CD4-positive, alpha-beta T cell treated with Interleukin-4 for 1 hour (primary cell): ENCODE results near the gene RARS1.
"Not testable (repeated sequence)": the region's sequence is repeated elsewhere in the genome, so short reads cannot be mapped to it uniquely, and the experiment has no call there.

Experiments
- DNase-seq, 2 donors: peaks; one replicate each; pipeline ENCODE4 v3.0.0-alpha.2; 2020 to 2022

The RARS1 gene

DNA sequence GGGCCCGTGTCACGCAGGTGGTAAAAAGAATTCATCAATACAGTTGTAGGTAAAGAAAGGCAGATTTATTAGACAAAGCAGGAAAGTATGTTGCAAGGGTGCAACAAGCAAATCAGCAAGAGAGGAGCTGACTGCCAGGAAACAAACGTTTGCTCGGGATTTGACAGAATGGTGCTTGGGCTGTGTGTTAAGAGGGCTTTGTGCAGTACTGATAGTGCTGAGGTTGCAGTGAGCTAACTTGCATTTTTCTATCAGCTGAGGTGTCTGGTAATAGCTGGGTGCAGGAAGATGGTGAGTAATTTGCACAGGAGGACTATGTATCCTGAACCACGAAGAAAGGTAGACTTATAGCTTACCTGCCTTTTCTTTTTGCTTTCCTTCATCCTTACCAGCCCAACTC lies 3.9 kb upstream of the RARS1 start:
- DNase-seq, result no peak

DNA sequence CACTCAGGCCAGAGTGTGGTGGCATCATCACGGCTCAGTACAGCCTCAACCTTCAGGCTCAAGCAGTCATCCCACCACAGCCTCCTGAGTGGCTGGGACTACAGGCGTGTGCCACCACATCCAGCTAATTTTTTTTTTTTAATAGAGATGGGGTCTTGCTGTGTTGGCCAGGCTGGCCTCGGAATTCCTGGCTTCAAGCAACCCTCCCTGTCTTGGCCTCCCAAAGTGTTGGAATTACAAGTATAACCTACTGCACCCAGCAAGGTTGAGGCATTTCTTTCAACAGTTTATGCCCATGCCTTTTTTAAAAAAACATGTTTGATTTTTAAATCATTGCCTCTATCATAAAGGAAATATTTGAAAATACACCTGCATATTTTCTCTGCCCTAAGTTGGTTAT lies 2.8 kb downstream of the RARS1 start:
- no peak for DNase-seq

DNA sequence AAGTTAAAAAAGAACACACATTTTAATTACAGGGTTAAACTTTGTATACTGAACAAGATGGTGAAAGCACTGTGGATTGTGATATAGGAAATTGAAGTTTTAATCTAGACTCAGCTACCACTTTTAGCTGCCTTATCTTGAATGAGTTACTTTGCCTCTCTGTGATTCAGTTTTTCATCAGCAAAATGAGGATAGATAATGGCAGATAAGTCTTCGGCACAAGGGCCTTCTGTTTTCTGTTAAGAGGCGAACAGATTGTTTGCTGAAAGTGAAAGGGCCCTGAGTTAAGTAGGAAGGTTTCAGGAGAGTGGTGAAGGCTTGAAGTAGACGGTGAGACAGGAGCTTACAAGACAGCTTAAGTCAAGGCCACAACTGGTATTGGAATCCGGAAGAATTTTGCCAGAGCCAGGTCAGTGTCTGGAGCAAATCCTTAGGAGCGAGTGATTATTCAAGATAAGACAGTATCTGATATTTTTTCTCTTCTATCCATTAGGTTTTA lies 7.8 kb downstream of the RARS1 start:
- no peak for DNase-seq

DNA sequence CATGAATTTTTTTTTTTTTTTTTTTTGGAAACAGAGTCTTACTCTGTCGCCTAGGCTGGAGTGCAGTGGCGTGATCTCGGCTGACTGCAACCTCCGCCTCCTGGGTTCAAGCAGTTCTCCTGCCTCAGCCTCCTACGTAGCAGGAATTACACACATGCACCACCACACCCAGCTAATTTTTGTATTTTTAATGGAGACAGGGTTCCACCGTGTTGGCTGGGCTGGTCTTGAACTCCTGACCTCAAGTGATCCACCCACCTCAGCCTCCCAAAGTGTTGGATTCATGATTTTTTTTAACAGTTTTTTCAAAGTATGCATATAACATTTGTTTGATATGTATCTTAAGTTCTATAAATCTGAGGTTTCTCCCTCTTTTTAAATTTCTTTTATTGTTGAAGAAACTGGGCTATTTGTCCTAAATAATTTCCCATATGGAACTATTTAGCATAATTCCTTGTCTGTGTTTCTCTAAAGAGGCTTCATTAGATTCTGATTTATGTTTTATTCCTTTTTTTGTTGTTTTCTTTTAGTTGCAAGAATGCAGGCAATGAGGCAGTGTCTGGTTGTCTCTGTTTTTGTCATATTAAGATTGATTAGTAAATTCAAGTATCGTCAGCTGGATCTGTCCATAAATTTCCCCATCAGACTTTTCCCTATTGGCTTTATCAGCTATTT lies 16.4 kb downstream of the RARS1 start:
- DNase-seq, result no peak

DNA sequence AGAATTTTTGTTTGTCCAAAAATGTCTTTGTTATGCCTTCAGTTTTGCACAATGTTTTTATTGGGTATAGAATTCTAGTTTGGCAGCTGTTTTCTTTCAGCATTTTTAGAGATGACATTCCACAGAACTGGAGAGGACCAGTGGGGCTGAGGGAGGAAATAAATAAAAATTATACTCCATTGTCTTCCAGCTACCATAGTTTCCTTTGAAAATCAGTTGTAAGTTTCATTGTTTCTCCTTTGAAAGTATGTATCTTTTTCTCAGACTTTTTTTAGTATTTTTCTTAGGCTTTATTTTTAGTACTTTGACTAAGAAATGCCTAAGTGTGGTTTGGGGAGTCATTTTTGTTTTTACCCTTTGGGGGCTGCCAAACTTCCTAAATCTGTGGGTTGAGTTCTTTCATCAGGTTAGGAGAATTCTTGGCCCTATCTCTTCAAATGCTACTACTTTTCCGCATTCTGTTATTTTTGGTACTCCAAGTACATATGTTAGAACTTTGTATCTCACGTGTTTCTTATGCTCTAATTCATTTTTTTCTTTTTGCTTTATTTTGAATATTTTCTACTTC lies 27.7 kb downstream of the RARS1 start:
- DNase-seq, result no peak

DNA sequence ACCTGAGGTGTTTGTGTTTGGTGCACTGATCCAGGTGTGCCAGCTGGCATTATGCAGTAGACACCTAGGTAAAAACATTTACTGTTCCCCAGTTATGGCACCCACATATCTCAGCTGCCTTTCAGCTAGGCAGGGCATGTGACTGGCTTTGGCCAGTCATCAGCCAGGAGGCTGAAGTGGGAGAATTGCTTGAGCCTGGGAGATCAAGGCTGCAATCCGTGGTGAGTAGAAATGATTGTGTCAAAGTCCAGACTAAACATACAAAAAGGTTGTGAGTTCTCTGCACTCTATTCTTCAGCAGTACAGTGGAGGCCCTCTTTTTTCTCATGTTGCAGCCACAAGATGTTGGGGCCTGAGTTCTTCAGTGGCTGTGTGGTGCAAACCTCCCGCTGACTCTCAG lies 39.6 kb downstream of the RARS1 start:
- DNase-seq, result no peak

DNA sequence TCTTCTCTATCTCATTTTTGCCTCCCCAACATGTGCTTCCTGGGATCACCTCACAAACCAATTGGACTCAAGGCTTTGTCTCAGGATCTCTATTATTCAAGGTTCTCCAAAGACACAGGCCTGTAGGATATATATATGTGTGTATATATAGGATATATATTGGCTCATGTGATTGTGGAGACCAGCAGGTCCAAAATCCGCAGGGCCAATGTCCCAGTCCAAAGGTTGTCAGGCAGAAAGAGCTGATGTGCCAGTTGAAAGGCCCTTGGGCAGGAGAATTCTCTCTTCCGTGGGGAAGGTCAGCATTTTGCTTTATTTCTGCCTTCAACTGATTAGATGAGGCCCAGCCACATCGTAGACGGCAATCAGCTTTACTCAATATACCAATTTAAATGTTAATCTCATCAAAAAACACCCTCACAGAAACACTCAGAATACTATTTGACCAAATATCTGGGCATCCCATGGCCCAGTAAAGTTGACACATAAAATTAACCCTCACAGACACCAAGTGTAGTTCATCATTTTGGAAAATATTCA lies 41.6 kb downstream of the RARS1 start:
- DNase-seq, result no peak

DNA sequence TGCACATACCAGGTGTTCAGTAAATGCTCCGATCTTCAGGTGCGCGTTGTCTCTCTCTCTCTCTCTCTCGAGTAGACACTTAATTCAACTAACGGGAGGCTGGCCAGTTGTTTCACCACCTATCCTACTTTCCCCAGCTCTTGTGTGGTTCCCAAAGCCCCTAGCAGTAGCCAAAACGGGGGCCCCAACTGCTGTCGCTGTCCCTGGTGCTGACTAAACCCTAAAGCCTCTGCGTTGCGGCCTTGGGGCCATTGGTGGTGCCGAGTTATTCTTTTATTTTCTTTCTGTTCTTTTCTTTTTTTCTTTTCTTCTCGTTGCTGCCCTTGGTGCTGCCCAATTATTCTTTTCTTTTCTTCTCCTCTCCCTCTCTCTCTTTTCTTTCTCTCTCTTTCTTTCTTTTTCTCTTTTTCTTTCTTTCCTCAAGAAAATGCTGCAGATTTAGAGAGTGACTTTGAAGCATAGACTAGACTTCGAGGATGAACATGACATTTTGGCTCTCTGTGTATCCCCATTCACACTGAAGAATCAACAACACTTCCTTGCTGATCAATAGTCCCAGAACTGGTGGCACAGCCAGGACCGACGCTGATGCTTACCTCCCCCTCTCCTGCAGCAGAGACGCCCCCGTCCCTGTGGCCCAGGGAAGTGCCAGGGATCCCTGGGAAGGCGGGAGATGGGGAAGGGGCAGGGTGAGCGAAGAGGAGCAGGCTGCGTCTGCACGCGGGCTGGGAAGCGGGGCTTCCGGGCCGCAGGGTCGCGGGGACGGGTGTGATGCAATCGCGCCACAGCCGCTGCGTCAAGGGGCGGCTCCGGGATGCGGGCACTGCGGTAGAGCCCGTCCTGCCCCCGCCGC lies 42.5 kb downstream of the RARS1 start, which contains the start of gene FBLL1:
Gene FBLL1, plus strand, starts transcription at position 785 of the 853 bp plus-strand sequence. CDS start 200 bp downstream, outside the sequence.
- no peak for DNase-seq

DNA sequence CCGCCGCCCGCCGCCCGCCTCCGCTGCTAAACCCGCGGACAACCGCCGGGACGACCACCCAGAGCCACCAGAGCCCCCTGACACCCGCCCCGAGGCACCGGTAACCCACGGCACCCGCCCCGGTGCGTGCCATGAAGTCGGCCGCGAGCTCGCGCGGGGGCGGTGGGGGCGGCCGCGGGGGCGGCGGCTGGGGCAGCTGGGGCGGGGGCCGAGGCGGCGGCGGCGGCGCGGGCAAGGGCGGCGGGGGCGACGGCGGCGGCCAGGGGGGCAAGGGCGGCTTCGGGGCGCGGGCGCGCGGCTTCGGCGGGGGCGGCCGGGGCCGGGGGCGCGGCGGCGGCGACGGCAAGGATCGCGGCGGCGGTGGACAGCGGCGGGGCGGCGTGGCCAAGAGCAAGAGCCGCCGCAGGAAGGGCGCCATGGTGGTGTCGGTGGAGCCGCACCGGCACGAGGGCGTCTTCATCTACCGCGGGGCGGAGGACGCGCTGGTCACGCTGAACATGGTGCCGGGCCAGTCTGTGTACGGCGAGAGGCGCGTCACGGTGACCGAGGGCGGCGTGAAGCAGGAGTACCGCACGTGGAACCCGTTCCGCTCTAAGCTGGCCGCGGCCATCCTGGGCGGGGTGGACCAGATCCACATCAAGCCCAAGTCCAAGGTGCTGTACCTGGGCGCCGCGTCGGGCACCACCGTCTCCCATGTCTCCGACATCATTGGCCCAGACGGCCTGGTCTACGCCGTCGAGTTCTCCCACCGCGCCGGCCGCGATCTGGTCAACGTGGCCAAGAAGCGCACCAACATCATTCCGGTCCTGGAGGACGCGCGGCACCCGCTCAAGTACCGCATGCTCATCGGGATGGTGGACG lies 43.3 kb downstream of the RARS1 start:
- DNase-seq, result no peak

DNA sequence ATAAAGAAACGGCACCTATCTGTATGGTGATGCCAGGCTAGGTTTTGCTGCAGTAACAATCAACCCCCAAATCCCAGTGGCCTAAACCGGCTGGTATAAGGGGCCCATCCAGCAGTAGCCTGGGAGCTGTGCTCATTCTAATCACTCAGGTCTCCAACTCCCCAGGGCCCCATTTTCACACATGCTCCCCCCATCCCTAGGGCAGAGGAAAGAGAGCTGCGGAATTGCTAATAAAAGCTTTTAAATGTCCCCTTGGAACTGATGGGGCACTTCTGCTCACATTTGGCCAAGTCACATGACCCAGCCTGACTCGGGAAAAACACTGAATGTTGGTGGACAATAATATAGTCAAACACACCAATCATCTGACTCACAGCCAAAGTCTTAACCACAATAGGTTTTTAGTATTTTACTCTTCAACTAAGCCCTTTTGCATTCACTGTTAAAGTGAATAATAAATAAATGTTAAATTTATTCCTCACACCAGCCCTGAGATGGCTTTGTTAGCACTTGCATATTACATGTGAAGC lies 44.4 kb downstream of the RARS1 start:
- DNase-seq, result no peak

DNA sequence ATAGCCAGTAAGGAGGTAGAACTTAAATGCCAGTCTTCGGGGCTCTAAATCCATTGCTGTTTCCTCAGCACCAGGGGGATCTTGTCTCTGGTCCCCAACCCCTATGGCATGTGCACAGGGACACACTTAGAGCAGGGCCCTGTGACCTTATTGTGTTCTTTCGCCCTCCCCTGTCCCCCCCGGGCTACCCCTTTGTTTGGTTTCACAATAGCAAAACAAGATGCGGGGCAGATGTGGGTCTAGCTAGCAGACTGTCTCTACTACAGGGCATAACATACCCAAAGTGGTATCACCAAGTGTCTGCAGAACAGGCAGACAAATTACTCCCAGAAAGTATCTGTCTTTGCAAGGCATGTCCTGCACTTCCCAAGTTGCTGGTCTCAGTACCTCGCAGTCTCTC lies 44.9 kb downstream of the RARS1 start:
- no peak for DNase-seq

DNA sequence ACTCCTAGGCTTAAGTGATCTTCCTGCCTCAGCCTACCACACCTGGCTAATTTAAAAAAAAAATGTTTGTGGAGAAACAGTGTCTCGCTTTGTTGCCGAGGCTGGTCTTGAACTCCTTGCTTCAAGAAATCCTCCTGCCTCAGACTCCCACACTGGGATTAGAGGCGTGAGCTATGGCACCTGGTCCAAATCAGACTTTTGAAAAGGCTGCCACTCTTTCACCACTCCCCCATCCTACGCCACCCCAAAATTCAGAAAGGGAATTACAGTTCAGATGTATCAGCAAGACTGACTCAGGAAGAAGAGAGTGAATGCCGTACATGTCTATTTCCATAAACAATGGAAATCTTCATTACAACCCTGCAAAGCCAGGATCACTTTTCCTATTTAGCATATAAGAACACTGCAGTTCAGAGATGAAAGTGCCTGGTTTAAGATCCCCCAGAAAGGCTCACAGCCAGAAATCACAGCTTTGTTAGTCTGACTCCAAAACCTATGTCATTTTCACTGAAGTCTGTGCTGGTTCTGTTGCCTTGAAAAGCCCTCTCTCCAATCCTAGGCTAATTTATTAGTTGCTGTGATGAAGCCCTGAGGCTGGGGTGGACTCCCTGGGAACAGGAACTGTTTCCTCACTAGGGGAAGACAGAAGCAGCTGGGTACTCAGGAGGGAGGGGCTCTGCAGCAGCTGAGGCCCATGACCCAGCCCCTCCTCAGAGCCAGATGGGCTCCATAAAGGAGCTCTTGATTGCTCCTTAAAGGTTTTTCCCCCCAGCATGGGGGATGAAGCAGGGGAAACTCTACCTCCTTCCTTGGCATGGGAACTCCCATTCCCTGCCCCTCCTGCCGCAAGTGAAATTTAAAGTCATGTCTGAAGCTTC lies 46.0 kb downstream of the RARS1 start:
- DNase-seq, result no peak

DNA sequence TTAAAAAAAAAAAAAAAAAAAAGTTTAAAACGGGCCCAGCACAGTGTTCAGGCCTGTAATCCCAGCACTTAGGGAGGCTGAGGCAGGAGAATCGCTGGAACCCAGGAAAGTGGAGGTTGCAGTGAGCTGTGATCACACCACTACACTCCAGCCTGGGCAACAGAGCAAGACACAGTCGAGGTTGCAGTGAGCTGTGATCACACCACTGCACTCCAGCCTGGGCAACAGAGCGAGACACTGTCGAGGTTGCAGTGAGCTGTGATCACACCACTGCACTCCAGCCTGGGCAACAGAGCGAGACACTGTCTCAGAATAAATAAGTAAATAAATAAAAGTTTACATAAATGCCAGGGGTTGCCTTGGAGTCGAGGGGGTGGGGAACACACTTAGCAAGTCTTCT lies 48.1 kb downstream of the RARS1 start:
- not testable (repeated sequence) for DNase-seq

DNA sequence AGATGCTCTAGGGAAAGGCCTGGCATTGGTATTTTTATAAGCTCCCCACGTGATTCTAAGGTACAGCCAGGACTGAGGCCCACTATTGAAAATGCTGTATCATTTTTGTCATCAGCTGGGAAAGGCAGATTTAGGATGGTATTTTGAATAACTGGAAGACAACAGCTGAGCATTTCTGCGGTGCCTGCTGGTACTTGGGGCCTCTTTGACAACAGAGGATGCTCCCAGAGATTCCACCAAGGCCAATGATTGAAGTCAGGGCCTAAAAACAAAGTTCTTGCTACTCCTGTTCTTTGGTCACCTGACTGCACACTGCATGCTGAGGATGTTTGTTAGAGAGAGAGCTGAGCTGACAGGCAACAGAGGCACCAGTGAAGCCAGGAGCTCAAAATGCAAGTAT lies 50.9 kb downstream of the RARS1 start:
- no peak for DNase-seq

DNA sequence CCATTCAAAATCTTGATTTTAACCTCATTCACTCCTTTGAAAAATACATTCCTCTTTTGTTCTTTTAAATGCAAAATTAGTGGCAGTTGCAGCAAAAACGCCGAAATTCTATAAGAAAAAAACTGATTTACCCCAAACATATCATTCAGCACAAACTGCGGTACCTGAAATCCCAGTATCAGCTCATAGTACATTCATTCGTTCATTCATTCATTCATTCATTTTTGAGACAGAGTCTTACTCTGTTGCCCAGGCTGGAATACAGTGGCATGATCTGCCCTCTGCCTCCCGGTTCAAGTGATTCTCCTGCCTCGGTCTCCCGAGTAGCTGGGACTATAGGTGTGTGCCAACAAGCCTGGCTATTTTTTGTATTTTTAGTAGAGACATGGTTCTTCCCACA lies 63.3 kb downstream of the RARS1 start:
- DNase-seq, result no peak

DNA sequence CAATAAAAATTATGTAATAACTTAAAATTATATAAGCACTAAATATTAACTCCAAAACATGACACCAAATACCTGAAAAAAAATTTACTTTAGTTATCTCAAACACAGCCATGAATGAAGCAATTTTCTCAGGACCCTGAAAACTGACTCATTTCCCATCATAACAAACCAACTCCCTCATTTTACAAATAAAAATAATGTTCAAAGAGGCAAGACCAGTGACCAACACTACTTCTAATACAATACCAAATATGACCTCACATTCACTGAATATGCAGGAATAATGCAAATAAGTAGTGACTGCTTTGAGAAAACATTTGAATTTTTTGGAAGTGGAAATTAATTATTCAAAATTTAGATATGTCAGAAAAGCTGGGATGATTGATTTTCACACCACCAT lies 64.4 kb downstream of the RARS1 start:
- DNase-seq, result no peak

DNA sequence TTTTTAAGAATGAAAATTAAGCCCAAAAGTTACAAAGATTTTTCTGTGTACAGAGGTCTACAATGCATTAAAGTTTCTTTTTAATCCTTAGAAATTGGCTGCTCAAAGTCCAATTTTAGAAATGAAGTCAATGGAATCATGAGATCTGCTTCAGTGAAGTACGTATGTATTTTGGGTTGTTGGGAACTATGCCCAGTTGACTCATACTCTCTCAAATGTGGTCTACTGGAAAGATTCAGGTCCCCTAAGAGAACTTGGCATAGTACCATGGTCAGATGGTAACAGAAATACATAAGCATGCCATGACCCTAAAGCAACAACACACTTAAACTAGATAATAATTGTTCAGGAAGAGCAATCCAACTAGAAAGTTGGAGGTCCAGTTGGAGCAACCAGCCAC lies 65.9 kb downstream of the RARS1 start:
- DNase-seq, result no peak

DNA sequence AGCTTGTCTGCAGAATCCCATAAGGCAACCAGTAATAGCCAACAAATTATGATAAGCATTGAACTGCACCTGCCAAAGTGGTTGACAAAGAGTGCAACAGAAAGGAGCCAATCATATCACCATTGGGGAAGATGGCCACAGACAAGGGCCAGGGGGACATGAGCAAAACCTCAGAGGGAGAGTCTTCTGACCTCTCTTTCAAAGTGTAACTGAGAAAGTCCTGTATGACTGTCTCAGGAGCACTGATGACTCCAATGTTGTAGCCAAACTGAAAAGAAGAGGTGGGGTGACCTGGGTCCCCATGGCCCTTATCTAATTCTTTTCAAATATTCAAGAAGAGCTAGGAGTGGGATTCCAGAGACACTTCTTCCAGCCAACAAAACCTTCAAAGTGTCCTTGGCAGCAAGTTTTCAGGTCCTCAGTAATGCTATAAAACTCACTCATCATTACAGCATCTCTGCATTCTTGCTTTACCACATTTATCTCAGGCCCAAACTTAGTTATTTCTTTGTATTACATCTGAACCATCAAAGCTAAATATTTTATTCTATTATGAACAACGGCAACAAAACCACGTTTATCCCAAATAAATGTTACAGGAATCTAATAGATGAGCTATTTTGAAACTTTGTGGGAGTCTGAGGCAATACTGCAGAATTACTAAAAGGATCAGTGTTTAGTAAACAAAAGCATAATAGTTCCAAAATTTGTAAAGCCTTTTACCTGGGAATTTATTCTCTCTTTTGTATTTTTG lies 67.3 kb downstream of the RARS1 start:
- no peak for DNase-seq

DNA sequence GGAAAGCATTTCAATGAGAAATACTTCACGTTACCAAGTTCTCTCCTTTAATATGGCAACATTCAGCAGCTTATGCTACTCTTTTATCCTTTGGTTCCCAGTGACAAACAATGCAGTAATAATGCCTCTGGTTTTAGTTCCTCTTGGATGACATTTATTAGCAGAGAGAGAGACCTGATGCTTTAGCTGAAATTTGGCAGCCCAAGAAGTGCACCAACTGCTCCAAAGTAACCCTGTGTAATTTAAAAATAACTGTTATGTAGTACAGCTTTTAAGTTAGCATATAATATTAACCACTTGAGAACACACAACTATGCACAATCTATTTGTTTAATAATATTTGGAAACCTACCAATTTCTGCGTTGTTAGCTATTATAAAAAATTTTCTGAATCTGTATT lies 71.1 kb downstream of the RARS1 start:
- no peak for DNase-seq

DNA sequence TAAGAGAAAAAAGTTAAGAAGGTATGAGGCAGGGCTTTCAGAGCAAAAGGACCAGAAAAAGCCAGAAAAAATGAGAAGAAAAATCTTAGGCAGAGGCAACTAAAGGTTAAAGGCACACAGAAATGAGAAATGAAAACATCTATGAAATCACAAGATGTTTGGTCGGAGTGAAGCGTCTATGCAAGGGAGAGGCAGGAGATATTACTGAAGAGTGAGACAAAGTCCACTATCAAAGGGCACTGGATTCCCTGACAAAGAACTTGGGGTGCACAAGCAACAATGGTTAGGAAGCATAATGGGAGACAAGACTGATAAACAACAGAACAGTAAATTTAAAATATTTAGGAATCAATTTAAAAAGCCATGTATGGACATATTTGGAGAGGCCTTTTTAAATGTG lies 76.0 kb downstream of the RARS1 start:
- DNase-seq, result no peak

DNA sequence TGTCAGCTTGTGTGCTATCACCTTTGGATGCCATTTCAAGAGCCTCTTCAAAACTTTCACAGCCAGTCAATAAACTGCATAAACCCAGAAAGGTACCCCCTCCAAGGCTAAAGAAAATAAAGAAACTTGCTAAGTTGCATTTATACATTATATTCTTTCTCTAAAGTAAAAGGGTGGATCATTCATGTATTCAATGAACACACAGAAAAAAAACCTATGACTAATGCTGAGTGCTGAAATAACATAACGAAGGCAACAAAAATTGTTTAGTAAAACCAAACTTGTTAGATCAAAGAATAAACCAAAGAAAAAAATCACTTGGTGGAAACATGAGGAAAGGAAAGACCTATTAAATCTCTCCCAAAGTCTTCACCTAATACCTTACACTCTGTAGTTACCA lies 77.7 kb downstream of the RARS1 start:
- no peak for DNase-seq
